NCI-H460 (cell line): ENCODE results near the gene NPIPA5. TPM values are rescaled to one million over a fixed set of nuclear protein-coding genes. Genes with fewer than 3 reads are reported as not detected.
"Not testable (repeated sequence)": the region's sequence is repeated elsewhere in the genome, so short reads cannot be mapped to it uniquely, and the experiment has no call there.

Experiments used
- DNase-seq: peaks from one replicate; pipeline ENCODE4 v3.0.0-alpha.2; 2016; ENCODE audit warnings: low read depth; ENCODE audit errors: extremely low read depth
- total RNA-seq: library from RNA; depleted of rRNA; stranded (reverse); fragments of >200 nt; shearing (Covaris generic); gene quantifications from 2 replicates; pipeline ENCODE4 v1.2.3, GENCODE V29; 2014

Gene NPIPA5
- total RNA-seq, 1 experiment from 2014 or later: 20.2 TPM

- DNase-seq: not testable (repeated sequence)
Measured at GRCh38 chr16:15395631-15396508, 17.8 kb upstream of the NPIPA5 start, which contains the start of gene MPV17L. TSS of gene MPV17L (plus strand) at chr16:15395754. CDS start at chr16:15395898, 144 bp downstream.

GRCh38 chr16:15393025-15393424, 14.9 kb upstream of the NPIPA5 start:
- not testable (repeated sequence) for DNase-seq

- DNase-seq: not testable (repeated sequence)
Measured at GRCh38 chr16:15389916-15390315, 11.8 kb upstream of the NPIPA5 start.

- DNase-seq: not testable (repeated sequence)
Measured at GRCh38 chr16:15388060-15388459, 10.0 kb upstream of the NPIPA5 start.

GRCh38 chr16:15382810-15383209, 4.7 kb upstream of the NPIPA5 start:
- peak; percentile 8 for DNase-seq

- DNase-seq: not testable (repeated sequence)
Measured at GRCh38 chr16:15357495-15357894, 20.6 kb downstream of the NPIPA5 start.

GRCh38 chr16:15354846-15355245, 23.2 kb downstream of the NPIPA5 start:
- not testable (repeated sequence) for DNase-seq

GRCh38 chr16:15352852-15353251, 25.2 kb downstream of the NPIPA5 start:
- DNase-seq: not testable (repeated sequence)

- DNase-seq: not testable (repeated sequence)
Measured at GRCh38 chr16:15351745-15352144, 26.3 kb downstream of the NPIPA5 start.

- DNase-seq: not testable (repeated sequence)
Measured at GRCh38 chr16:15351251-15351650, 26.8 kb downstream of the NPIPA5 start.

- not testable (repeated sequence) for DNase-seq
Measured at GRCh38 chr16:15348721-15349120, 29.4 kb downstream of the NPIPA5 start.

- not testable (repeated sequence) for DNase-seq
Measured at GRCh38 chr16:15342337-15342736, 35.8 kb downstream of the NPIPA5 start.

GRCh38 chr16:15338986-15339385, 39.1 kb downstream of the NPIPA5 start:
- DNase-seq: not testable (repeated sequence)

GRCh38 chr16:15337974-15338605, 40.0 kb downstream of the NPIPA5 start:
- DNase-seq: not testable (repeated sequence)

GRCh38 chr16:15335609-15336008, 42.5 kb downstream of the NPIPA5 start:
- not testable (repeated sequence) for DNase-seq

- DNase-seq: not testable (repeated sequence)
Measured at GRCh38 chr16:15333969-15334368, 44.1 kb downstream of the NPIPA5 start.

GRCh38 chr16:15330978-15331377, 47.1 kb downstream of the NPIPA5 start:
- DNase-seq: not testable (repeated sequence)

GRCh38 chr16:15324954-15325353, 53.1 kb downstream of the NPIPA5 start:
- not testable (repeated sequence) for DNase-seq

GRCh38 chr16:15323373-15323772, 54.7 kb downstream of the NPIPA5 start:
- DNase-seq: not testable (repeated sequence)

- not testable (repeated sequence) for DNase-seq
Measured at GRCh38 chr16:15321221-15321620, 56.9 kb downstream of the NPIPA5 start.

- DNase-seq: not testable (repeated sequence)
Measured at GRCh38 chr16:15314562-15314961, 63.5 kb downstream of the NPIPA5 start.
